IPS-18c (cell line): Measurements from ENCODE around the gene ZNF236.

Experiments
- H3K4me3 ChIP-seq: 2 replicates; pipeline ENCODE4 v1.7.0; 2013; ENCODE audit warnings: low read depth, mild to moderate bottlenecking, low read length, moderate library complexity; ENCODE audit not compliant: insufficient read depth
- H3K9me3 ChIP-seq: one replicate; pipeline ENCODE4 v1.6.1; 2013; ENCODE audit warnings: mild to moderate bottlenecking, low read length, moderate library complexity; ENCODE audit not compliant: control insufficient read depth, insufficient read depth

ZNF236 gene

DNA sequence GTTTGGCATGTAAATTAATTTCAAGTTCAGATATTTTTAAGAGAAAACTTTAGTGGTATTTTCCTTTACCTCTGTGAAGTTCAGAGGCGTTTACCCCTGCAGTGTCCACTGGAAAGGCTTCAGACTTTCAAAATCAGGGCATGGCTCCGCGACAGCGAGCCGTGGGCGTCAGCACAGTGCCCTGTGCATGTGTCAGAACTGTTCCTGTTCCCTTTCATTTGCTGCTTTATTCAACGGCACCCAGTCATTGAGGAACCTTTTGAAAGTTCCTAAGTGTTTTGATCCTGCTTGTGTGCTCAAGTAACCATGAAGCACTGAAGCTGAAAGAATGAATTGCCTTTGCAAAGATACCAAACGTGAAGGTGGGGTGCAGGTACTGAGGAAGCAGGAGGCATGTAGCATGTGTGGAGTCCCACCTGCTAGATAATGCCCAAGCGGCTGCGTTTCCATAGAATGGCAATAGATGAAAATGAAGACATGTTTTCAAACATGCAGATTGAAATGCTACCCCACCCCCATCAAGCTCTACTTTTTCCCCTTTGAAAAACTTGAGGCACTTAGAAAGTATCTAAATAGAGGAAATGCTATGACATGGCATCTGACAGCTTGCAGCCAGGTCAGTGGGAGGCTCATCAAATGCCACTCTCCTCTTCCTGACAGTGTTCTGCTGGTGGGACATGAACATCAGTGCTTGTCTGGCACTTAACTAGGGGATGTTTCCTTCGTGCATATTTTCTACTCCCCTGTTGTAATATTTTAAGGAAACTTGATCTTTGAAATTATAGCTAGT is 148.6 kb downstream of the ZNF236 start:
- Histone ChIP-seq H3K9me3 (no peaks in the 10 kb centered on the region), H3K4me3 (no peak overlapping the region)

- Histone ChIP-seq H3K4me3 (no peak overlapping the region), H3K9me3 (no peaks in the 10 kb centered on the region)
These were observed 149.9 kb downstream of the ZNF236 start for GRCh38 chr18:76972241-76972640.

- H3K4me3 ChIP-seq, result no peak overlapping the region
- H3K9me3 ChIP-seq, result no peaks in the 10 kb centered on the region
These were observed 150.6 kb downstream of the ZNF236 start for GRCh38 chr18:76972846-76973519.

- H3K4me3 ChIP-seq, result no peak overlapping the region
These were observed 151.3 kb downstream of the ZNF236 start for GRCh38 chr18:76973520-76974266.

GRCh38 chr18:76974386-76974785 is 152.0 kb downstream of the ZNF236 start:
- Histone ChIP-seq H3K9me3 (no peaks in the 10 kb centered on the region), H3K4me3 (no peak overlapping the region)

More at GRCh38 chr18:76973520-76974266, 151.3 kb downstream of the ZNF236 start:
- H3K9me3 ChIP-seq, result no peaks in the 10 kb centered on the region

- no peak overlapping the region for H3K4me3 ChIP-seq
- peaks cover 3% of the 10 kb centered on the region for H3K9me3 ChIP-seq
These were observed 153.3 kb downstream of the ZNF236 start for GRCh38 chr18:76975577-76976110.

- peaks cover 3% of the 10 kb centered on the region for H3K9me3 ChIP-seq
- H3K4me3 ChIP-seq, result no peak overlapping the region
These were observed 154.8 kb downstream of the ZNF236 start for GRCh38 chr18:76977108-76977621.

GRCh38 chr18:76977684-76978232 is 155.4 kb downstream of the ZNF236 start:
- Histone ChIP-seq H3K9me3 (peaks cover 3% of the 10 kb centered on the region), H3K4me3 (no peak overlapping the region)

- peaks cover 3% of the 10 kb centered on the region for H3K9me3 ChIP-seq
- H3K4me3 ChIP-seq, result no peak overlapping the region
These were observed 156.3 kb downstream of the ZNF236 start for GRCh38 chr18:76978616-76979015.

DNA sequence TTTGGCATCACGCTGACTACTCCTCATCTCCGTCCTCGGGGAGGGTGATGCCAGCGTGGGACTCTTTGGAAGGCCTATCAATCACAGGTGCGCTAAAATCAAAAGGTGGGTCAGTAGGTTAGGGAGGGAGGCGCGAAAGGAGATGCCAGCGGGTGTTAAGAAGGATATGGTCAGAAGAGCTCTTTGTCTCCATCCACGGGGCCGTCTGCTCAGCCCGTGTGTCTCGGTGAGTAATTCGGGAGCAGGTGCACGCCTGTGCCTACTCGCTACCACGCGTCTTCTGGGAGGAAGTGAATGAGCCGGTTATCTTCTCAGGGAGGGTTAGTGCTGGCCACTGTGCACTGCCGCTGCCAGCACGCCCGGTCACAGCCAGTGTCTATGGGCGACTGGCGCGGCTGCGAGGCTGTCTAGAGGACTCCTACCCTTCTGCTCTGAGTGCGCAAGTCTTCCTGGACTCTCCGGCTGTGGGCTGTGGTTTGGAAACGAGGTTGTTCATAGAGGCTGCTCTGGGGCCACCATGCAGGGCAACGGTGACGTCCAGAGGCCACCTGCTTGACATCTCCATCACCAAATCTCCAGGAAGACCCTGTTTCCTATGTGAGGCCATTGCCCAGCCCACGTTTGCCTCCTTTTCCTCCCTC is 156.9 kb downstream of the ZNF236 start:
- Histone ChIP-seq H3K4me3 (no peak overlapping the region), H3K9me3 (peaks cover 3% of the 10 kb centered on the region)

DNA sequence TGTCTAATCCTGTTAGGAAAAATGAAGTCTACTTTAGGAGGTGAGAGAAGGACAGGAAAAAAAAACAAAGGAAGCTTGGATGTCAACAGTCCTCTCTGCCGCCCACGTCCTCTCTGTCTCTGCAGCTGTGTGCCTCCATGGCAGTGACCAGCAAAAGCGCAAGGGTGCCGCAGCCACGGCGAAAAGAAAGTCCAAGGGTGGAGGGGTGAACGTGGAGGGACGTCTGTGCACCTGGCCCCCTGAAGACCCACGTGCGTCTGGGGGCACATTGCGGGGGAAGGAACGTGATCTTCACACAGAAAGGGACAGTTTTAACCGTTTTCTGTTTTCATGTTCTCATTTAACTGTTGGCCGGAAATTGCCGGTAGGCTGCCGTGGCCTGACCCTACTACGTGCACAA is 157.5 kb downstream of the ZNF236 start:
- Histone ChIP-seq H3K4me3 (no peak overlapping the region), H3K9me3 (peaks cover 3% of the 10 kb centered on the region)

DNA sequence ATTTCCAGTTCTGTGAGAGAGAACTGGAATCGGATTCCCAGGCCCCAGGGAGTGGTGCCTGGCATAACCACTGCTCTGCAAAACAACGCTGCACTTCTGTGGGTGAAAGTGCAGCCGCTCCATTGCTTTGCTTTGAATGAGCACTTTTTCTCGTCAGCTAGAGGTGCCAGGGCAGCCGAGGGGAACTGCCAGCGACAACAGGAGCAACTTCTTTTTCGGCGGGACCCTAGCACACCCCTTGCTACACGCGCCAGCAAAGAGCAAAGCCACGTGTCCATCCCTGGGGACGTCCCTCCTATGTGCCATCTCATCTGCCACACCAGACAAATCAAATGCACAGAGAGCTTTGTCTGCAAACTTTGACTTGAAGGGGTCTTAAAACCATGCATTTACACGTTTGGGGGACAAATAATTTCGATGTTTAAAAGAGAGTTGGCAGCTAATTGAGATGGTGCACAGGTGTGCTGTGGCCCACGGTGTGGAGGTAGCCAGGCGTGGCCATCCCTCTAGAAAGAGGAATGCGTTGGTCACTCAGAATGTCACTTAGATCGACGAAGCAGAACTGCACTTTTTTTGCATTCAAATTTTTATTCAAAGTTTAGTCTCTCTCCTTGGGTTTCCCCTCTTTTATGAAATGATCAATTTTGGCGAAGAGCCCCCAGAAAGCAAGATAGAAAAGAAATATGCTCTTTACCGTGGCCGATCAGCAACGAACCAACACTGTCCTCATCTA is 158.5 kb downstream of the ZNF236 start:
- H3K9me3 ChIP-seq, result peaks cover 3% of the 10 kb centered on the region
- H3K4me3 ChIP-seq, result no peak overlapping the region

DNA sequence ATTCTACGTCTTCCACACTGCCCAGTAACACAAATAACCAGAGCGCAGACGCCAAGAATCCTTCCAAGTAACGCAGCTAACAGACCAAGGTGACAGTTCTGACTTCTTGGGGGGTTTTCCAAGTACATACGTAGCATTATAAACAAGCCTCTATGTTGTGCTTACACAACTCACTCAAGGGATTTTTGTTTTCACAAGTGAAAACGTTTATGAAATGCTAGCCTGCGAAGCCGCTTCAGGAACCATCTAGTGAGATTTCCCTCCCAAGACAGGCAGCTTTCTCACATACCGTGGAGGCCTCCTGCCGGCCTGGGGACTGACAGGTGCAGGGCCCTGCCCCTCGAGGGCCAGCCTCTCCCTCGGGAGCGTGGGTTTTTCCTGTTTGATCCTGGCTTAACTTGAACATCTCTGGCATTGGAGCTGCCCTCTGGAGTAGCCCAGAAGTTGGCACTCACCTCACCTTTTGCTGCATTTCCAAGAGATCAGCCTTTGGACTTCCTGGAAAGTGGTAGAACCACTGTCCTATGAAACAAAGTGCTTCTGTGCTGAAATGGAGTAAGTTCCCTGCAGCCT is 159.1 kb downstream of the ZNF236 start:
- Histone ChIP-seq H3K9me3 (peaks cover 3% of the 10 kb centered on the region), H3K4me3 (no peak overlapping the region)

- H3K9me3 ChIP-seq, result peaks cover 3% of the 10 kb centered on the region
These were observed 159.7 kb downstream of the ZNF236 start for GRCh38 chr18:76982038-76982437.

GRCh38 chr18:76982841-76983583 is 160.7 kb downstream of the ZNF236 start:
- no peak overlapping the region for H3K4me3 ChIP-seq
- peaks cover 3% of the 10 kb centered on the region for H3K9me3 ChIP-seq

More at GRCh38 chr18:76982038-76982437, 159.7 kb downstream of the ZNF236 start:
- H3K4me3 ChIP-seq, result no peak overlapping the region
